DLD1 (cell line): Measurements from ENCODE around the gene NYAP2.

Experiments used
- in situ Hi-C: cut with HindIII; loops from 2 replicates; pipeline ENCODE4 v1.10.0; 2017; ENCODE audit warnings: low sequenced_read_pairs

NYAP2 gene

GRCh38 chr2:225536036-225536435, 136.5 kb downstream of the NYAP2 start:
- in situ Hi-C loops = no loop called here

- in situ Hi-C loops = no loop called here
Measured at GRCh38 chr2:225543626-225544025, 144.1 kb downstream of the NYAP2 start.

GRCh38 chr2:225556461-225556860, 157.0 kb downstream of the NYAP2 start:
- in situ Hi-C loops = no loop called here

- in situ Hi-C loops = no loop called here
Measured at GRCh38 chr2:225558399-225559071, 159.0 kb downstream of the NYAP2 start.

- in situ Hi-C loops = no loop called here
Measured at GRCh38 chr2:225559072-225559415, 159.5 kb downstream of the NYAP2 start.

GRCh38 chr2:225566798-225567197, 167.3 kb downstream of the NYAP2 start:
- in situ Hi-C loops = no loop called here

- in situ Hi-C loops = no loop called here
Measured at GRCh38 chr2:225569995-225570394, 170.5 kb downstream of the NYAP2 start.

GRCh38 chr2:225573603-225574002, 174.1 kb downstream of the NYAP2 start:
- in situ Hi-C loops = no loop called here

GRCh38 chr2:225574582-225575138, 175.2 kb downstream of the NYAP2 start:
- in situ Hi-C loops = no loop called here

- in situ Hi-C loops = no loop called here
Measured at GRCh38 chr2:225581135-225581534, 181.6 kb downstream of the NYAP2 start.

- in situ Hi-C loops = no loop called here
Measured at GRCh38 chr2:225581906-225582305, 182.4 kb downstream of the NYAP2 start.

- in situ Hi-C loops = no loop called here
Measured at GRCh38 chr2:225582355-225583116, 183.0 kb downstream of the NYAP2 start.

GRCh38 chr2:225584796-225585195, 185.3 kb downstream of the NYAP2 start:
- in situ Hi-C loops = no loop called here

GRCh38 chr2:225590932-225591331, 191.4 kb downstream of the NYAP2 start:
- in situ Hi-C loops = no loop called here

- in situ Hi-C loops = no loop called here
Measured at GRCh38 chr2:225597911-225598310, 198.4 kb downstream of the NYAP2 start.

- in situ Hi-C loops = no loop called here
Measured at GRCh38 chr2:225598426-225598825, 198.9 kb downstream of the NYAP2 start.

- in situ Hi-C loops = no loop called here
Measured at GRCh38 chr2:225598897-225599296, 199.4 kb downstream of the NYAP2 start.

- in situ Hi-C loops = no loop called here
Measured at GRCh38 chr2:225599856-225600255, 200.3 kb downstream of the NYAP2 start.

- in situ Hi-C loops = no loop called here
Measured at GRCh38 chr2:225600444-225600843, 200.9 kb downstream of the NYAP2 start.

GRCh38 chr2:225600865-225601264, 201.4 kb downstream of the NYAP2 start:
- in situ Hi-C loops = no loop called here

- in situ Hi-C loops = no loop called here
Measured at GRCh38 chr2:225602205-225602604, 202.7 kb downstream of the NYAP2 start.

GRCh38 chr2:225608136-225608535, 208.6 kb downstream of the NYAP2 start:
- in situ Hi-C loops = no loop called here
